ENCODE results near the gene ADCYAP1R1.

GRCh38 chr7:31004393-31004792 lies 47.7 kb upstream of the ADCYAP1R1 start:
- no peak for TF ChIP-seq CTCF (IDR thresholded peaks at IDR 0.05)
- no peak for TF ChIP-seq POLR2A (IDR thresholded peaks at IDR 0.05)

Data from Peyer's patch (tissue), 4 donors.